NCI-H146 treated with DMSO at 0.1 percent for 48 hours (cell line): ENCODE data around the gene PCDH9.
"Not testable (repeated sequence)": the region's sequence is repeated elsewhere in the genome, so short reads cannot be mapped to it uniquely, and the experiment has no call there.

Experiments used
- DNase-seq: peaks from one replicate; lab custom pipeline; 2025; ENCODE audit not compliant: unreplicated experiment; lab: John Stamatoyannopoulos, UW

PCDH9 gene

DNA sequence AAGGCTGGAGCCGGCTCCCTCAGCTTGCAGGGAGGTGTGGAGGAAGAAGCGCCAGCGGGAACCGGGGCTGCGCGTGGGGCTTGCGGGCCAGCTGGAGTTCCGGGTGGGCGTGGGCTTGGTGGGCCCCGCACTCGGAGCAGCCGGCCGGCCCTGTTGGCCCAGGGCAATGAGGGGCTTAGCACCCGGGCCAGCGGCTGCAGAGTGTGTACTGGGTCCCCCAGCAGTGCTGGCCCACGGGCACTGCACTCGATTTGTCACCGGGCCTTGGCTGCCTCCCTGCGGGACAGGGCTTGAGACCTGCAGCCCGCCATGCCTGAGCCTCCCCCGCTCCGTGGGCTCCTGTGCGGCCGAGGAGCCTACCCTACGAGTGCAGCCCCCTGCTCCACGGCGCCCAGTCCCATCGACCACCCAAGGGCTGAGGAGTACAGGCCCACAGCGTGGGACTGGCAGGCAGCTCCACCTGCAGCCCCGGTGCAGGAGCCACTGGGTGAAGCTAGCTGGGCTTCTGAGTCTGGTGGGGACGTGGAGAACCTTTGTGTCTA lies 608.2 kb downstream of the PCDH9 start:
- DNase-seq: not testable (repeated sequence)

DNA sequence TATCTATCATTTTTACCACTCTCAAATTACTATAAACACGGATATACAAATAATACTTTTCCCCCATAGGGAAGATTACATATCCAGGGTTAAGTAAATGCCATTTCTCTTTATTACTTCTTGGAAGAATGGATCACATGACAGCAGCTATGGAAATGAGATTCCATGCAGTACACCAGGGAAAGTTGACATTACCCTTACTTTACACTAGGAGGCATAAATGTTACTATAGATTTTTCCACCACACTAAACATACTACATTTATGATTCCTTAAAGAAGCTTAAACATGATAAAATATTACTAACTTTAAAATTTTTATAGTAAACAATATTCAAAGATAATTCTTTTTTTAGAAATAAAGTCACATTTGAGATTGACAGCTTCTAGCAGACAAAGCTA lies 611.4 kb downstream of the PCDH9 start:
- peak; percentile 9 for DNase-seq

- no peak for DNase-seq
These were observed 612.4 kb downstream of the PCDH9 start for GRCh38 chr13:66617786-66618185.

GRCh38 chr13:66612983-66613382 lies 617.2 kb downstream of the PCDH9 start:
- no peak for DNase-seq

DNA sequence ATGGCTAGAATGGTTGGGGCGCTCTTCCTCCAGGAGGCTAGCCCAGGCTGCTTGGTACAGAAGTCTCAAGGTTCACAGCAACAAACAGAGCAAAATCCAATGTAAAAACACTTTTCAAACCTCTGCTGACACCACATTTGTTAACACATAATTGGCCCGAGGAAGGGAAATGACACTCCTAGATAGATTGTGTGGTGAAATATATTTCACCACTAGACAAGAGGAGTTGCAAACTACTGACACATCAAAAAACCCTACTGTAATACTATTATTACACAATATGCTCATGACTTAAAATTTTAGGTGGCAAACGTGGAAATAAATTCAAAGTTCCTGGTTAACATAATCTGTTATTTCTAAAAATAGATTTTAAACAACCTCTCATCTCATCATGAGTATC lies 643.6 kb downstream of the PCDH9 start:
- no peak for DNase-seq

GRCh38 chr13:66585669-66586203 lies 644.4 kb downstream of the PCDH9 start:
- no peak for DNase-seq

GRCh38 chr13:66581675-66582074 lies 648.5 kb downstream of the PCDH9 start:
- no peak for DNase-seq

- DNase-seq: no peak
These were observed 651.8 kb downstream of the PCDH9 start for GRCh38 chr13:66578305-66578704.

DNA sequence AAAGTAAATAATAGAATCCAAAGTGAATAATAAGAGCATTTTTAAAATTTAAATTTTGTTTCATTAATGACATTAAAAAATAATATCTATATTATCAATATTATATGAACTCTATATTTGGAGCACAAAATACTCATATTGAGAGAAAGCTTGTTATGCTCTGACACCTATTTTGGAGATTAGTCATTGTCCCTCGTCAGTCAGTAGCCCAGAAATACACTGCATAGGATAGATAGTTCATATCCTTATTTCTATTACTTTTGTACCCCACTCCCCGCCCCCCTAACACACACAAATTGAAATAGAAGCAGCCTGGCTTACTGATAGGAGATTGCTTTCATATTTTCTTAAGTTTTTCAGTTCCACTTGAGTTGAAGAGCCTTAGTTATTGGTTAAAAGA lies 652.8 kb downstream of the PCDH9 start:
- no peak for DNase-seq

GRCh38 chr13:66576381-66576780 lies 653.8 kb downstream of the PCDH9 start:
- no peak for DNase-seq

GRCh38 chr13:66574606-66575005 lies 655.5 kb downstream of the PCDH9 start:
- DNase-seq: no peak

GRCh38 chr13:66567899-66568612 lies 662.1 kb downstream of the PCDH9 start:
- DNase-seq: no peak

- DNase-seq: no peak
These were observed 664.9 kb downstream of the PCDH9 start for GRCh38 chr13:66565279-66565678.

- DNase-seq: no peak
These were observed 667.1 kb downstream of the PCDH9 start for GRCh38 chr13:66563076-66563475.

DNA sequence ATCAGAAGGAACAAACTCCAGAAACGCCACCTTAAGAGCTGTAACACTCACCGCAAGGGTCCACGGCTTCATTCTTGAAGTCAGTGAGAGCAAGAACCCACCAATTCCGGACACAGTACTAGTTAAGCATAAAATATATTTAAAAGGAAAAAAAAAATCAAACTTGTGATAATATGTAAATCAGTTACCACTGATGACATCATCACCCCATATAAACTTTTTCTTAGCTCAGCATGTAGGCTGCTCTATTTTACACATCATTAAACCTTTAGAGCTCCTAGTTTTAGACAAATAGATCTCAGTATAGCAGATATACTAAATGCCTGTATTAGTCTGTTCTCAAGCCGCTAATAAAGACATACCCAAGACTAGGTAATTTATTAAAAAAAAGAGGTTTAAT lies 668.1 kb downstream of the PCDH9 start:
- DNase-seq: no peak

- DNase-seq: no peak
These were observed 669.1 kb downstream of the PCDH9 start for GRCh38 chr13:66560991-66561390.

DNA sequence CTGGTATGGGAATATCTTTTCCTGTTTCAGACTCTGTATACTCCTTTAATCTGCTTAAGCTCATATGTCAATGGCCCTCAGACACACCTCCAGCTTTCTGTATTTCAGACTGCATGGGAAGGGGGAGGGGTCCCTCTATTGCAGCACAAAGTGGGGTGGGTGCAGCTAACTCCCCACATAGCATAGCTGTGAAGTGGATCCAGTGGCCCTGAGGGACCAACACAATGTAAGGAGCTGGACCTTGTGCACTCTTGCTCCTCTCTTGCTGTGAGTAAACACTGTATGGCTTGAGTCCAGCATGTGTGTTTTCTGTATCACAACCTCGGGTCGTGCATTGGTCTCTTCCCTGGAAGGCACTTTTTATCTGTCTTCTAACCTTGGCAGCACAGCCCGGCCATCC lies 669.9 kb downstream of the PCDH9 start:
- DNase-seq: no peak

DNA sequence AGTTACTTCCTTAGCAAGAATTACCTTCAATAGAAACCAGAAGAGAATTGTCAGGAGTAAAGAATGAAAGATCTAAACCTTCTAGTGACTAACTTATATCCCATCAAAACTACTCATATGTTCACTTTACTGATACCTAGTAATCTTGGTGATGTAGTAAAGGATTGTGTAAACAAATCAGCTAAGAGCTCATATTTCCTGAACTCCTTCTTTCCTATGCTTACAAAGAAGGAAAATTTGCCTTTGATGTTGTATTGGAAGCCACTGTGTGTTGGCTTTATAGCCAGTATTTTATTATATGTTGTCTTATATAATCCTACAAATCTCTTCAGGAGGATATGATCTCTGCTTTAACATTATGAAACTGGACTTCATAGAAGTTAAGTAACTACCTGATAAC lies 671.0 kb downstream of the PCDH9 start:
- no peak for DNase-seq

- DNase-seq: no peak
These were observed 671.6 kb downstream of the PCDH9 start for GRCh38 chr13:66558506-66558905.

DNA sequence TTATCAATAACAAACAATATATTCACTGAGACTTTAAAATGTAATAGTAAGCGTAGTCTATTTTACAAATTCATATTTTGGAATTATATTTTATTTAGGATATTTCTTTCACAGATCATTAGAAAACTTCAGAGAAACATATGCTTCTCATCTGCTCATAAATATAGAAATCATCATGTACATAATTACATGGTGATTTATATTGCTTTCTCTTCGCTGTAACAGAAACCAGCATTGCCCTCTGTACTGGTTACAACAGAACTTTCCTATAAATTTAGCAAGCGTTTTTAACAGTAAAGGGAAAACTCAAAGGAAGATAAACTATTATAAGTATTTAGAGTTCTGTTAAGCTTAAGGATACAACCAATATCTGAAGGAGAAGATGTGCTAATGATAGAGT lies 672.8 kb downstream of the PCDH9 start:
- no peak for DNase-seq

- no peak for DNase-seq
These were observed 673.8 kb downstream of the PCDH9 start for GRCh38 chr13:66556306-66556705.

- DNase-seq: no peak
These were observed 676.7 kb downstream of the PCDH9 start for GRCh38 chr13:66553391-66553790.

DNA sequence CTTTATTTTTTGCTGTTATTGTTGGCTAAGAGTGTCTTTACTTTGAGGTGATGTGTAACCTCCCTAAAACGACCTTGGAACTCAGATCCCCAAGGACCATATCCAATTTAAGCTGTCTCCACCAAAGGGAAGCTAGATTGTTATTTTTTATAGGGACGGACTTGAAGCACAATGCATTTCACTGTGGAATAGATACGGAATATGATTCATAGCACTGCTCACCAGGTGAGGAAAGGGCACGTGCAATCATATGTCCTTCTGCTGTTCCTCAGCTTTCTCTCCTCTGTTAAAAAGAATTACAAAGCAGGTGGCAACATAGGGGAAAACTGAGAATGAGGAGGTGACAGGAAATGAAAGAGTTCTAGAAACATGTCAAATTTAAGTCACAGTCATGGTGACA lies 679.0 kb downstream of the PCDH9 start:
- no peak for DNase-seq
